HG02678 (cell line): ENCODE data around the gene SLC25A26.

Source experiments
- ATAC-seq: cut with Tn5 transposase; IDR thresholded peaks from one replicate; pipeline ENCODE4 v1.9.1; 2021; ENCODE audit warnings: mild to moderate bottlenecking, moderate library complexity; ENCODE audit not compliant: unreplicated experiment

SLC25A26 gene

GRCh38 chr3:66366747-66367146 is 145.9 kb downstream of the SLC25A26 start:
- ATAC-seq, result no peak

- no peak for ATAC-seq
These were observed 147.2 kb downstream of the SLC25A26 start for GRCh38 chr3:66367979-66368378.

GRCh38 chr3:66370179-66370578 is 149.4 kb downstream of the SLC25A26 start:
- ATAC-seq, result no peak

GRCh38 chr3:66371432-66371831 is 150.6 kb downstream of the SLC25A26 start:
- no peak for ATAC-seq

- ATAC-seq, result no peak
These were observed 152.0 kb downstream of the SLC25A26 start for GRCh38 chr3:66372681-66373350.

GRCh38 chr3:66376568-66376967 is 155.8 kb downstream of the SLC25A26 start:
- ATAC-seq, result no peak

- ATAC-seq, result no peak
These were observed 157.0 kb downstream of the SLC25A26 start for GRCh38 chr3:66377800-66378199.

GRCh38 chr3:66378256-66378655 is 157.5 kb downstream of the SLC25A26 start:
- no peak for ATAC-seq

- no peak for ATAC-seq
These were observed 158.8 kb downstream of the SLC25A26 start for GRCh38 chr3:66379565-66379964.

- no peak for ATAC-seq
These were observed 159.6 kb downstream of the SLC25A26 start for GRCh38 chr3:66380200-66380932.

- ATAC-seq, result no peak
These were observed 160.8 kb downstream of the SLC25A26 start for GRCh38 chr3:66381626-66382025.

- no peak for ATAC-seq
These were observed 161.3 kb downstream of the SLC25A26 start for GRCh38 chr3:66382142-66382541.

- no peak for ATAC-seq
These were observed 162.2 kb downstream of the SLC25A26 start for GRCh38 chr3:66383023-66383422.

- no peak for ATAC-seq
These were observed 163.4 kb downstream of the SLC25A26 start for GRCh38 chr3:66383998-66384745.

GRCh38 chr3:66385066-66385465 is 164.3 kb downstream of the SLC25A26 start:
- ATAC-seq, result no peak

GRCh38 chr3:66386011-66386924 is 165.5 kb downstream of the SLC25A26 start:
- ATAC-seq, result peak; percentile 81

GRCh38 chr3:66386925-66387650 is 166.3 kb downstream of the SLC25A26 start:
- peak; percentile 58 for ATAC-seq

- ATAC-seq, result peak; percentile 22
These were observed 169.2 kb downstream of the SLC25A26 start for GRCh38 chr3:66390013-66390412.

GRCh38 chr3:66392512-66392911 is 171.7 kb downstream of the SLC25A26 start:
- ATAC-seq, result no peak

GRCh38 chr3:66392966-66393332 is 172.1 kb downstream of the SLC25A26 start:
- no peak for ATAC-seq
